GM19238 (cell line): ENCODE results near the gene RNGTT.
"Not testable (repeated sequence)": the region's sequence is repeated elsewhere in the genome, so short reads cannot be mapped to it uniquely, and the experiment has no call there.

Experiments used
- DNase-seq: peaks from one replicate; pipeline ENCODE4 v3.0.0; 2011; ENCODE audit warnings: low spot score; ENCODE audit not compliant: insufficient read length

Gene RNGTT

DNA sequence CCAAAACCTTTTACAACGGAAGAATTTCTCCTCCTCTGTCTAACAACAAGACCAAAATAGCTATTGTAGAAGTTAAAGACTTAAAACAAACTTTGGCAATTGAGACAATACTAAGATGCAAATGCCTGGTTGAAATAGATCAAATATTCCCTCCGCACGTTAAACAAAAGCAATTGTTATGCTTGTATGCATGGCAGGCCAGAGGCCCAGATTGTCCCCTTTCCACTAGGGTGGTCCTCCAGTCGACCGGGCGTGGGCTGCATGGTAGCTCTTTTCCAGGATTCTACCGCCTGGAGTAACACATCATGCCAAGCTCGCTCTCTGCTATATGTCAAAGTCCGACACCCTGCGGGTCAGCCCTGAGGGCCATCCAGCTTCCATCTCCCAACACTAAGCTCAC lies 234.7 kb downstream of the RNGTT start:
- DNase-seq = no peak

DNA sequence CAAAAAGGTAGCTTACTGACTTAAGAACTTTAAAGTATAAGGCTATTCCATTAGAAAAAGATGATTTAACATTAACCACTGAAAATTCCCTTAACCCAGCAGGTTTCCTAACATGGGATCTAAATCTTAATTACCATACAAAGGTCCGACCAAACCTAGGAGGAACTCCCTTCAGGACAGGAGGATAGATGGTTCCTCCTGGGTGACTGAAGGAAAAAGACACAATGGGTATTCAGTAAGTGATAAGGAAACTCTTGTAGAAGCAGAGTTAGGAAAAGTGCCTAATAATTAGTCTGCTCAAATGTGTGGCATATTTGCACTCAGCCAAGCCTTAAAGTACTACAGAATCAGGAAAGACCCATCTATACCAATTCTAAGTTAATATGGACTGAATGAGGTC lies 237.0 kb downstream of the RNGTT start:
- not testable (repeated sequence) for DNase-seq

DNA sequence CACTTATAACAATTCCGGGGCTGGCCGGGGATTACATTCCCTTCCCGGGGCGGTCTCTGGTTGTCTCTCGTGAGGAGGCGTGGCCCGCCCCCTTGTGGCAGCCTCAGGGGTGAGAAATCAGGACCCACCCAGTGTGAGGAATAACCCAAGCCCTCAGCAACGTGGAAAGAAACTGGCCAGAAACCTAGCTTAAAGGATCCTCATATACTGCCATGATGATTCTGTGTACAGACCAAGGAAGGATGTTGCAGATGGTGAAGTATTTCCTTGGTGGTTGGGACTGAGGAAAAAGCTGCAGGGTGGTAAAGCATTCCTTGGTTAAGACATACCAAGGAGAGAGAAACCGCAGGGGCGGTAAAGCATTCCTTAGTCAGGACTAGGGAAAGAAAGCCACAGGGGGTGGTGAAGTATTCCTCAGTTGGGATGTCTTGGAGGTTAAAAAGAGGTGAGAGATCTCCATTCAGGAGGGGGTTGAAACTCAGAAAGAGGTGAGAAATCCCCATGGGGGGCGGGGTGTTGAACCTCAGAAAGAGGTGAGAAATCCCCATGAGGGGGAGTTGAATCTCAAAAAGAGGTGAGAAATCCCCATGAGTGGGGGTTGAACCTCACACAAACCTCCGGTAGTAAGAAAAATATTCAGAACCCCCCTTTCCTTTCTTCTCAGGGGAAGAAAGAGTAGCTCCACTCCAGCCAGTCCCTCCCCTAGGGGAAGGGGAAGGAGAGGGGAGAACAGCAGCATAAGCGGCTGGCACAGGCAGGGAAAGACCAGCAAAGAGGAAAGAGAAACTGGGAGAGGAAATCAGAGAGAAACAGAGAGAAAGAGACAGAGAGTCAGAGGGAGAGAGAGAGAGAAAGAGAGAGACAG lies 238.1 kb downstream of the RNGTT start:
- DNase-seq = no peak

DNA sequence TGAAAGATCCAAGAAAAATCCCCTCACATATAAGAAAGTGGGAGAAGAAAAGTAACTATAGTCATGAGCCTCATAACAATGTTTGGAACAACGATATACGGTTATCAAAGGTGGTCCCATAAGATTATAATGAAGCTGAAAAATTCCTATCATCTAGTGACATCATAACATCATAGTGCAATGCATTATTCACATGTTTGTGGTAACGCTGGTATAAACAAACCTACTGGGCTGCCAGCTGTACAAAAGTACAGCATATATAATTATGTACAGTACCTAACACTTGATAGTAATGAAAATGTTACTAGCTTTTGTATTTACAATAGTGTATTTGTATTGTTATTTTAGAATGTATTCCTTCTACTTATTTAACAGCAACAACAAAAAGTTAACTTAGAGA lies 240.7 kb downstream of the RNGTT start:
- no peak for DNase-seq

DNA sequence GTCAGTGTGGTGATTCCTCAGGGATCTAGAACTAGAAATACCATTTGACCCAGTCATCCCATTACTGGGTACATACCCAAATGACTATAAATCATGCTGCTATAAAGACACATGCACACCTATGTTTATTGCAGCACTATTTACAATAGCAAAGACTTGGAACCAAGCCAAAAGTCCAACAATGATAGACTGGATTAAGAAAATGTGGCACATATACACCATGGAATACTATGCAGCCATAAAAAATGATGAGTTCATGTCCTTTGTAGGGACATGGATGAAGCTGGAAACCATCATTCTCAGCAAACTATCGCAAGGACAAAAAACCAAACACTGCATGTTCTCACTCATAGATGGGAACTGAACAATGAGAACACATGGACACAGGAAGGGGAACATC lies 247.0 kb downstream of the RNGTT start:
- DNase-seq = not testable (repeated sequence)

DNA sequence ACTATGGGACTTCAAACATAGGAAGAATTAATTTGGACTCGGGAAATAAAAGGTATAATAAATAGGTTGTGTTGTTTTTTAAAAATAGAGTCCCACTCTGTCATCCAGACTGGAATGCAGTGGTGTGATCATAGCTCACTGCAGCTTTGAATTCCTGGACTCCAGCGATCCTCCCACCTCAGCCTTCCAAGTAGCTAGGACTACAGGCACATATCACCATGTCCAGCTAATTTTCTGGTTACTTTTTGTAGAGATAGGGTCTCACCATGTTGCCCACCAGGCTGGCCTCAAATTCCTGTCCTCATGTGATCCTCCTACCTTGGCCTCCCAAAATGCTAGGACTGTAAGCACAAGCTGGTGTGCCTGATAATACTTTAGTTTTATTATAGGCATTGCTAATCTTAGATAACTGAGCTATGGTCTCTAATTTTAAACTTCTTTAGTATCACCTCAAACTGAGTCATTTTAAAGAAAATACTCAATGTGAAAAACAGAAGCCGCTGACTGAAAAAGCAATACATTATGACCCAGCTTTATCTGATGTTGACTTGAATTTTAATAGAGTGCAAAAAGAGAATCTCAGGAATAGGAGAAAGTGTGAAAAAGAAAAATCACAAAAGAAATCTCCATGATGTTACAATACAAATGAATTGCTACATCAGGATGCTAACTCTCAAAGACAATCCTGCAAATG lies 251.0 kb downstream of the RNGTT start:
- DNase-seq = no peak

DNA sequence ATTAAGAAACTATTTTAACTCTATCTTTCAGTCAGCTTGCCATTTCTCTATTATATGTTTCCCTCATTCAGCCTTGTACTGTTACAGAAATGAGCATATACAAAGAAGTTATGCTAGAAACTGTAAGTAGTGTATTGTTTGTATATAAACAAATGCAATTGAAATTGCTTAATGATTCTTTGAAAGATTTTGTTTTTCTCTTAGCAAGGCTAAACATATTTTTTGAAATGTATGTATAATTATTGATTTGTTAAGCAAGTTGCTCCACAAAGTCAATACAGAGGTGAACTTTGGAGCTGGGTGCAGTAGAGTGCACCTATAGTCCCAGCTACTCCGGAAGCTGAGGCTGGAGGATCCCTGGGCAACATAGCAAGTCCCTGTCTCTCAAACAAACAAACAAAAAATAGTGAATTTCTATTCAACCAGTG lies 253.6 kb downstream of the RNGTT start:
- no peak for DNase-seq

DNA sequence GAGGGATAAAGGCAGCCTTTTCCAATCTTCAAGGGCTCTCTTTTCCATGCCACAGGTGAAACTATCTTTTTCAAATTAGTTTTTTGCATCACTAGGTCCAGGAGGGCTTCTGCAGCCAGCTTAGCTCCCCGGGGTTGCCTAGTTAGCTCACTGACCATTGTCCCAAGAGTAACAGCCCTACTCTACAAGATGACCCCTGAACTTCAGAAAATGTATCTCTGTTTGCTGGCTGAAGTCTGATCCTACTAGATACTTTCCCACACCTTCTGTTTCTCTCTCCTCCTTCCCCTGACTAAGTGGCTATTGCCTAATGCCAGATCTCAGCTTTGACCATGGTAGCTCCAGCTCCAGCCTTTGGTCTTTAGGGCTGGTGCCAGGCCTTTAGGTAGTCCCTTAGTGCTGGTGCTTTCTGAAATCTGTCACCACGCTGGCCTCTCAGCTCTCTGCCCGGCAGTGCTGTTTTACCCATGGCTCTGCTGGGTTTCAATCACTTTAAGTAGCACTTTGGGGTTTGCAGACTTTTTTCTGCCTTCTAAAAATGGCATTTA lies 255.1 kb downstream of the RNGTT start:
- no peak for DNase-seq

DNA sequence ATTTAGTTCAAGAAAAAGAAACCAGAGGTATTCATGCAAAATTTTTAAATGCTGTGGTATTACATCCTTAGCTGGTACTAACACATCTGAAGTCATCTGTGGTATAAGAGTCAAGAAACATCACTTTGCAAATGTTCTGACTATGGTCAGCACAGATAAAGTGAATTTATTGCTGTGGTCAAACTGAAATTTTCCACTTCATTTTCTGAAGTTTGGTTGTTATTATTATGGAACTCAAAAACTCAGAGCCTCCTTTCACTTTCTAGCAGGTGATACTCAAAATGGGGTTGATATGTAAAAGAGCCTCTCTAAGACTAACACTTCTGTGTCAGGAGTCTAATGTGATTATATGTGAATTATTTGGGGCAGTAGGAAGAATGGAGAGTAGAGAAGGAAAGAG lies 257.8 kb downstream of the RNGTT start:
- no peak for DNase-seq

DNA sequence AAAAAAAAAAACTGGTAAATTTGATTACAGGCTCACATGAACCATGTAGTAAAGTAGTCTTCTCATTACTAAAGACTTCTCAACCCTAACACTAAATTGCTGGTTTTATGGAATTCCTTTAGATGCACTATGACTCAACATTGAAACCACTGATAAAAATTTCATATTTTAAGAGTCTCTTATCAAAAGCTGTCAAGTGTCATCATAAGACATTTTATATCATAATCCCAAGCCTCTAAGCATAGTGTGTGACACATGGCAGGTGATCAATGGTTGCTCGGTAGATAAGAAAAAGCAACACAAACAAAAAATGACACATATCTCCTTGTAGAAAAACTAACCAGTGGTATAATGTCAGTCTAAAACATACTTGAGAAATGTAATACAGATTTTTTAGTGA lies 258.4 kb downstream of the RNGTT start:
- no peak for DNase-seq

DNA sequence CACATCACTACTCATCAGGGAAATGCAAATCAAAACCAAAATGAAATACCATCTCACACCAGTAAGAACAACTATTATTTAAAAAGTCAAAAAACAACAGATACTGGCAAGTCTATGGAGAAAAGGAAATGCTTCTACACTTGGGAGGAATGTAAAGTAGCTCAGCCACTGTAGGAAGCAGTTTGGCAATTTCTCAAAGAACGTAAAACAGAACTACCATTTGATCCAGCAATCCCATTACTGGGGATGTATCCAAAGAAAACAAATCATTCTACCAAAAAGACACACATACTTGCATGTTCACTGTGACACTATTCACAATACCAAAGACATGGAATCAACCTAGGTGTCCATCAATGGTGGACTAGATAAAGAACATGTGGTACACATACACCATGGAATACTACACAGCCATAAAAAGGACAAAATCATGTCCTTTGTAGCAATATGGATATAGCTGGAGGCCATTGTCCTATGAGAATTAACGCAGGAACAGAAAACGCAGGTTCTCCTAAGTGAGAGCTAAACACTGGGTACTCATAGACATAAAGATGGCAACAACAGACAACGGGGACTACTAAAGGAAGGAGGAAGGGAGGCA lies 260.4 kb downstream of the RNGTT start:
- no peak for DNase-seq

DNA sequence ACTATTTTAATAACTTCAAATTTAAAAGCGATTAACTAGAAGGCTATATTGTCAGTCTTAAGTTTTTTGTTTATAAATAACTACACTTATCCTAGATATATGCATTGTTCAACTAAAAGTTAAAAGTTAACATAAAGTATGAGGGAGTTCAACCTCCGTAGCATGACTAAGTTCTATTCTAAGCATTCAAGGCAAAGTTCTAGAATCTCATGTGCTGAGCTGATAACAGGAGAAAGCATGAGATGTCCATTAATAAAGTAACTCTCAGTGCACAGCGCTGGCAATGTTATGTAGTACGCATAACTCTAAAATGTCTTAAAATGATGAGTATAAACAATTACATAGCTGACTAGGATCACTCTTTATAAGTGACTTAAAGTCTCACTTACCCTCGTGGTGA lies 264.8 kb downstream of the RNGTT start:
- no peak for DNase-seq

DNA sequence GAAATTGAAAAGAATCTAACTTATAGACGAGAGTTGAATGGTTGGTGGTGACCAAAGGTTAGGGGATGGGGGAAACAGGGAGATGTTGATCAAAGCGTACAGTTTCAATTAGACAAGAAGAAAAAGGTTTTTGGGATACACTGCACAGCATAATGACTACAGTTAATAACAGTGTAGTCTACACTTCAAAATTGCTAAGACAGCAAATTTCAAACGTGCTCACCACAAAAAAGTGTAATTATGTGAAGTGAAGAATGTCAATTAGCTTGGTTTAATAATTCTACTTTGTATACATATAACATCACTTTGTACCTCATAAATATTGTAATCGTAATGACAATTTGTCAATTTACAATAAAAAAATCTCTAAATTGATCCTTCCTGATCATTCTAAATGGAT lies 267.5 kb downstream of the RNGTT start:
- no peak for DNase-seq

DNA sequence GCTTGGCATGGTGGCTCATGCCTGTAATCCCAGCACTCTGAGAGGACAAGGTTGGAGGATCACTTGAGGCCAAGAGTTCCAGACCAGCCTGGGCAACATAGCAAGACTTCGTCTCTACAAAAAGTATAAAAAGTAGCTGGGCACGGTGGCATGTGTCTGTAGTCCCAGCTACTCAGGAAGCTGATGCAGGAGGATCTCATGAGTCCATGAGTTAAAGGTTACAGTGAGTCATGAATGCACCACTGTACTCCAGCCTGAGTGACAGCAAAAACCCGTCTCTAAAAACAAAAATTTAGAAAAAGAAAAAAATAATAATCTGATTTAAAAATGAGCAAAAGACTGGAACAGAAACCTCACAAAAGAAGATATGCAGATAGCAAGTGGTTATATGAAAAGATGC lies 279.7 kb downstream of the RNGTT start:
- DNase-seq = no peak

DNA sequence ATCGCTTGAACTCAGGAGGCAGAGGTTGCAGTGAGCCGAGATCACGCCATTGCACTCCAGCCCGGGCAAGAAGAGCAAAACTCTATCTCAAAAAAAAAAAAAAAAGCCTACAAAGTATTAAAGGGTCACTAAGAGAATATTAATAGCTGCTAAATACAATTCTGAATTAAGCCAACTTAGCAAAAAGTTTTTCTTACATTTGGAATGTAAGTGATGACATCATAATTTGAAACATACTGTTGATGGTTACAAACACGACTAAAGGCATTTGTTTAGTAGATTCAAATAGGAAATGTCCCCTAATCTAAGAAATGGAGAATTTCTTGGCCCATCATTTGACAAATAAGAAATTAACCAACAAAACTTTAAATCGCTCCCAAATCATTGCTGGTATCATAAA lies 282.8 kb downstream of the RNGTT start:
- DNase-seq = no peak

DNA sequence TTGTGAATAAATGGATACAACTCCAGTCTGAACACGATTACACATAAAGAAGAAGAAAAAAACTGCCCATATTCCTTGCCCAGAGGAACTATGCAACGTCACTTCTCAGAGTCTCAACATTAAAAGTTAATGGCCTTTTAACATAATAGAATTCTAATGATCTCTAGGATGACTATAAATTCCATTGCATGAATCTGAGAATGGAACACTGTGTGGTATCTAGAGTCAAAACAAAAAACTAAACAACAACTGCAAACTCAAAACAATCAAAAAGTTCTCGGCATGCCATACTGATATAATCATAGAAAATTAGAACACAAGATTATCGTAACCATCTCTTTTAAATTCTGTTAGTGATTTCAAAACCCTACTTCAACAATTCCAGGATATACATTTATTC lies 283.6 kb downstream of the RNGTT start:
- DNase-seq = no peak

DNA sequence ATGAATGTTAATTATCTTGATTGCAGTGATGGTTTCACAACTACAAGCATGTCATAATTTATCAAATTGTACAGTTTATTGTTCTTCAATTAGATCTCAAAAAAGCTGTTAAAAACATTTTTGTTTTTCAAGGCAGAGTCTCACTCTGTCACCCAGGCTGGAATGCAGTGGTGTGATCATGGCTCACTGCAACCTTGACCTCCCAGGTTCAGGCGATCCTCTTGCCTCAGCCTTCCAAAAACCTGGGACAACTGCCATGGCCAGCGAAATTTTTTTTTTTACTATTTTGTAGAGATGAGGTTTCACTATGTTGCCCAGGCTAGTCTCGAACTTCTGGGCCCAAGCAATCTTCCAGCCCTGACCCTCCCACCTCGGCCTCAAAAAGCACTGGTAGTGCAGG lies 286.1 kb downstream of the RNGTT start:
- DNase-seq = no peak

DNA sequence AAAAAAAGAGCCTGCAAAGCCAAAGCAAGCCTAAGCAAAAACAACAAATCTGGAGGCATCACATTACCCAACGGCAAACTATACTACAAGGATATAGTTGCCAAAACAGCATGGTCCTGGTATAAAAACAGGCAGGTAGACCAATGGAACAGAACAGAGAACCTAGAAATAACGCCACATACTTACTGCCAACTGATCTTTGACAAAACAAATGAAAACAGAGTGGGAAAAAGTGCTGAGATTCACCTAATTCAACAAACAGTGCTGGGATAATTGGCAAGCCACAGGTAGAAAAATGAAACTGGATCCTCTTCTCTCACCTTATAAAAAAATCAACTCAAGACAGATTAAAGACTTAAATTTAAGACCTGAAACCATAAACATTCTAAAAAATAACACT lies 291.8 kb downstream of the RNGTT start:
- DNase-seq = no peak

DNA sequence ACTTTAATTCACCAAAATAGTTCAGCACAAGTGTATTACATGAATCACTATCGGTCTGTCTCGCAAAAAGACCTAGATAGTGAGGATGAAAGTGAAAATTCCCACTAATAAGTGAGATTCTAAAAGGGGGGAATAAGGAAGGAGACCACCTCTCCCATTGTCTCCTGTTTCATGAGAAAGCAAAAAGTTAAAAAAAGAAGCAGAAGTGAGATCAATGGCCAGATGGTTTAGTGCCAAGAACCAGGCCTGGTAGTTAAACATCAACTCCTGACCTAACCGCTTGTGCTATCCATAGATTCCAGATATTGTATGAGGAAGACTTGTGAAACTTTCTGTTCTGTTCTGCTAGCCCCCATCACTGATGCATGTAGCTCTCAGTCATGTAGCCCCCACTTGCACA lies 293.0 kb downstream of the RNGTT start:
- DNase-seq = no peak

DNA sequence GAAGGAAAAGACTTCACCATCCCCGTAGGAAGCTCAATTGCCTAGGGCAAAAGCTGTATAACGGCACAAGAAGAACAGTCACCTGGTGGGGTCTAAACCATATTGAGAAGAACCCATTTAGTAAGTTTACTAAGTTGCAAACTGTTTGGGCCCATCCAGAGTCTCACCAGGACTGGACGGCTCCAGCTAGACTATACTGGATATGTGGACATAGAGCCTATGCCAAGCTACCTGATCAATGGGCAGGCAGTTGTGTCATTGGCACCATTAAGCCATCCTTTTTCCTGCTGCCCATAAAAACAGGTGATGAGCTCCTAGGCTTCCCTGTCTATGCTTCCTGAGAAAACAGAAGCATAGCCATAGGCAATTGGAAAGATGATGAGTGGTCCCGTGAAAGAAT lies 293.9 kb downstream of the RNGTT start:
- no peak for DNase-seq

DNA sequence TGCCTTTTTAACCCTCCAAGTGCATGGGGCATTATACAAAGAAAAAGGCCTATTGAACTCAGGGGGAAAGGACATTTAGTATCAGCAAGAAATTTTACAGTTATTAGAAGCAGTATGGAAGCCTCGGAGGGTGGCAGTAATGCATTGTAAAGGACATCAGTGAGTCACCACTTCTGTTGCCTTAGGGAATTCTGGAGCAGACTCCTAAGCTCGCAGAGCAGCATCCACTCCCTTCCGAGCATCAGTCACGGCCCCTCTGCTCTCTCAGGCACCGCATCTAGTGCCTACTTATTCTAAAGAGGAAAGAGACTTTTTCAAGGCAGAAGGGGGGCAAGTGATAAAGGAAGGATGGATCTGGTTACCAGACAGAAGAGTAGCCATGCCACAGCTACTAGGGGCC lies 296.5 kb downstream of the RNGTT start:
- no peak for DNase-seq

DNA sequence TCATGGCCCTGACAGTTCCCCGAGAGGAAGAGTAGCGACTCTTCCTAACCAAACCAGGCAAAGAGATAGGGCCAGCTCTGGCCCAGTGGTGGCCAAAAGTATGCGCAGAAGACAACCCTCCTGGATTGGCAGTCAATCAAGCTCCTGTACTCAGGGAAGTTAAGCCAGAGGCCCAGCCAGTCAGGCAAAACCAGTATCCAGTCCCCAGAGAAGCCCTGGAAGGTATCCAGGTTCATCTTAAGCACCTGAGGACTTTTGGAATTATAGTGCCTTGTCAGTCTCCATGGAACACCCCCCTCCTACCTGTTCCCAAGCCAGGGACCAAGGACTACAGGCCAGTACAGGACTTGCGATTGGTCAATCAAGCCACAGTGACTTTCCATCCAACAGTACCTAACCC lies 298.3 kb downstream of the RNGTT start:
- no peak for DNase-seq
